Pancreas (tissue), 10 donors: ENCODE measurements around the gene MARK4. TPM values are rescaled to one million over a fixed set of nuclear protein-coding genes. Genes with fewer than 3 reads are reported as not detected.

ENCODE experiments used
- ATAC-seq, 4 donors: fragments of 200-7000 bp; cut with Tn5 transposase; one replicate each; pipeline versions ENCODE4 v1.8.0 to v1.9.1; 2020; ENCODE audit warnings: mild to moderate bottlenecking in 4 of 4, moderate library complexity in 4 of 4
- DNase-seq, 6 donors: peaks; one replicate each; pipeline ENCODE4 v3.0.0-alpha.2; 2020
- FAIRE-seq: peaks from 2 replicates; lab custom pipeline; 2012; peaks lifted over from hg19 to GRCh38; lab: Jason Lieb, UNC
- H3K27ac ChIP-seq, 4 donors: fragments of 200-600 bp; sonication (generic); 1 replicate in 3 of 4; 2 replicates in 1 of 4; pipeline versions ENCODE4 v1.5.0 to v1.8.0; 2020
- H3K27me3 ChIP-seq, 4 donors: fragments of 200-600 bp; one replicate each; pipeline ENCODE4 v1.8.0; 2021
- H3K36me3 ChIP-seq, 3 donors: fragments of 200-600 bp; sonication (generic) in 1 of 3; one replicate each; pipeline versions ENCODE4 v1.5.0 to v1.8.0; 2020 to 2021
- H3K4me1 ChIP-seq, 3 donors: fragments of 200-600 bp; one replicate each; pipeline ENCODE4 v1.8.0; 2021
- H3K4me3 ChIP-seq, 4 donors: fragments of 200-600 bp; sonication (generic) in 2 of 4; one replicate each; pipeline versions ENCODE4 v1.5.0 to v1.8.0; 2020 to 2021
- H3K9me3 ChIP-seq, 4 donors: fragments of 200-600 bp; one replicate each; pipeline ENCODE4 v1.8.0; 2021
- WGBS, 2 donors: extraction: QIAGEN DNeasy Blood & Tissue Kit; methylation state at CpG; one replicate each; pipeline ENCODE4 v1.1.7; 2013; 5-methylcytosine and 5-hydroxymethylcytosine counted together
- intact Hi-C, 3 donors: fragments of 100-400 bp; cut with DNase I; formaldehyde crosslinking; loops; one replicate each; pipeline versions ENCODE4 v1.11.1 to v1.14.2; 2022
- polyA plus RNA-seq, 2 donors: library from polyadenylated mRNA; stranded (reverse); fragments of 200-250 nt; gene quantifications; one replicate each; pipeline ENCODE4 v1.2.3, GENCODE V29; 2013
- total RNA-seq, 6 donors: library from RNA; stranded (reverse); fragmentation: NEBNext Ultra II Directional in 4 of 6; extraction: Animal tissue kit (Norgen Biotek cat#: 25700) in 4 of 6; gene quantifications; one replicate each; pipeline versions ENCODE4 v1.2.1 to v1.2.4, GENCODE V29; 2021 to 2023
- TF ChIP-seq, protein P1 (sequence below), 4 donors: fragments of 200-600 bp; sonication (generic) in 3 of 4; IDR thresholded peaks; one replicate each; pipeline versions ENCODE4 v1.5.0 to v1.8.0; 2021; ENCODE audit warnings: antibody characterized with exemption in 4 of 4
- donor health status: healthy with polysubstance abuse.
- donor health status: DM: no; HTN: no; CAD: no; lungs with moderate emphysema.
- donor health status: DM: no; HTN: no; CAD: no.
- donor health status: control.
- donor health status: control.
- donor health status: Bipolar disorder and iron deficiency.
- donor health status: DM: yes; HTN: yes; CAD: no.
- donor health status: DM: no; HTN: no; CAD: no.
- donor health status: DM: no; HTN: no; CAD: no.
- donor health status: DM: yes; HTN: yes; CAD: no.

MARK4 gene
- total RNA-seq (10 to 100 TPM; 13.9 to 22.8 (median 20.0) TPM), polyA plus RNA-seq (10 to 100 TPM; 12.8 to 21.0 TPM)

- no peak for FAIRE-seq
- Histone ChIP-seq H3K4me3 (peak within 1 kb of the TSS; percentile 47 to 88 (median 72)), H3K27ac (peak within 1 kb of the TSS in 3 of 4 donors; percentile 17 to 46 (median 37)), H3K9me3 (no peaks in the 10 kb centered on the region), H3K36me3 (no peaks in the 10 kb centered on the region), H3K4me1 (peaks cover 0 to 5% (median 3%) of the 10 kb centered on the region in 3 donors), H3K27me3 (no peaks in the 10 kb centered on the region)
- intact Hi-C loops, result loop anchor here in 1 of 3 donors (10.0 kb wide), 1 partner anchor 56 kb away; no protein-coding TSS in a partner anchor
- peak; percentile 64 to 83 (median 73) for ATAC-seq
- WGBS, 2 donors, result 1% methylated on average over 29 to 53 of the region's 58 CpGs
- peak; percentile 49 to 79 (median 64) for DNase-seq
- TF ChIP-seq, protein P1, sequence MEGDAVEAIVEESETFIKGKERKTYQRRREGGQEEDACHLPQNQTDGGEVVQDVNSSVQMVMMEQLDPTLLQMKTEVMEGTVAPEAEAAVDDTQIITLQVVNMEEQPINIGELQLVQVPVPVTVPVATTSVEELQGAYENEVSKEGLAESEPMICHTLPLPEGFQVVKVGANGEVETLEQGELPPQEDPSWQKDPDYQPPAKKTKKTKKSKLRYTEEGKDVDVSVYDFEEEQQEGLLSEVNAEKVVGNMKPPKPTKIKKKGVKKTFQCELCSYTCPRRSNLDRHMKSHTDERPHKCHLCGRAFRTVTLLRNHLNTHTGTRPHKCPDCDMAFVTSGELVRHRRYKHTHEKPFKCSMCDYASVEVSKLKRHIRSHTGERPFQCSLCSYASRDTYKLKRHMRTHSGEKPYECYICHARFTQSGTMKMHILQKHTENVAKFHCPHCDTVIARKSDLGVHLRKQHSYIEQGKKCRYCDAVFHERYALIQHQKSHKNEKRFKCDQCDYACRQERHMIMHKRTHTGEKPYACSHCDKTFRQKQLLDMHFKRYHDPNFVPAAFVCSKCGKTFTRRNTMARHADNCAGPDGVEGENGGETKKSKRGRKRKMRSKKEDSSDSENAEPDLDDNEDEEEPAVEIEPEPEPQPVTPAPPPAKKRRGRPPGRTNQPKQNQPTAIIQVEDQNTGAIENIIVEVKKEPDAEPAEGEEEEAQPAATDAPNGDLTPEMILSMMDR (IDR thresholded peaks at IDR 0.05), result no peak
These were observed at the start of gene MARK4 for GRCh38 chr19:45250832-45251451. Gene MARK4, plus strand, starts transcription at chr19:45251271. Its CDS starts 318 bp downstream, at chr19:45251589.

DNA sequence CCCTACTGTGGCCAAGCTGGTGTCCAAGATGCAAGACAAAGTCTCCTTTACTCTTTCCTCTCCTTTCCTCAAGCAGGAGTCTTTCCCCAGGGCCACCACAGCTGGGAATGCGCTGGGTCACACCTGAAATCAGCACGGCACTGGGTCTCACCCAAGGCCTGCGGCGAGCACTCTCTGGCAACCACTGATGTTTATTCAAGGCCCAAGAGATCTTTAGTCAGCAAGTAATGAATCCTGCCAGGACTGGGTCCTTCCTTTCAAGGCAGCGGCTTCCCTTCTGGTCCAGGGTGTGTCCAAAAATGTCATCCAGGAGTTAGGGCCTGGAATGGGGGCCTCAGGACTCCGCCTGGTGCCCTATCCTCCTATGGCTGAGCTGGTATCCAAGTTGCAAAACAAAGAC, 48.4 kb upstream of the MARK4 start:
- no peak for DNase-seq
- H3K4me3 ChIP-seq, result no peak overlapping the region
- FAIRE-seq, result no peak
- intact Hi-C loops, result no loop called here
- peak in 1 of 4 donors; percentile 25 for ATAC-seq
- no peaks in the 10 kb centered on the region for H3K4me1 ChIP-seq
- H3K27ac ChIP-seq, result no peak overlapping the region
- TF ChIP-seq, protein P1 (IDR thresholded peaks at IDR 0.05), result no peak
- no peaks in the 10 kb centered on the region for H3K27me3 ChIP-seq
- H3K9me3 ChIP-seq, result no peaks in the 10 kb centered on the region
- H3K36me3 ChIP-seq, result no peaks in the 10 kb centered on the region
- WGBS, 2 donors, result 90 to 92% methylated on average over 6 of the region's 6 CpGs

GRCh38 chr19:45205810-45206209, 45.3 kb upstream of the MARK4 start:
- ATAC-seq (no peak), DNase-seq (no peak), FAIRE-seq (no peak)
- WGBS, 2 donors, result 81 to 85% methylated on average over 12 of the region's 12 CpGs
- no peaks in the 10 kb centered on the region for H3K27me3 ChIP-seq
- H3K4me1 ChIP-seq, result no peaks in the 10 kb centered on the region
- no peak overlapping the region for H3K4me3 ChIP-seq
- H3K36me3 ChIP-seq, result no peaks in the 10 kb centered on the region
- H3K27ac ChIP-seq, result no peak overlapping the region
- TF ChIP-seq, protein P1 (IDR thresholded peaks at IDR 0.05), result no peak
- H3K9me3 ChIP-seq, result no peaks in the 10 kb centered on the region
- intact Hi-C loops, result no loop called here

GRCh38 chr19:45206328-45206727, 44.7 kb upstream of the MARK4 start:
- DNase-seq (no peak), FAIRE-seq (no peak), ATAC-seq (no peak)
- Histone ChIP-seq H3K4me1 (no peaks in the 10 kb centered on the region), H3K27ac (no peak overlapping the region), H3K36me3 (no peaks in the 10 kb centered on the region), H3K27me3 (no peaks in the 10 kb centered on the region), H3K9me3 (no peaks in the 10 kb centered on the region), H3K4me3 (no peak overlapping the region)
- TF ChIP-seq, protein P1 (IDR thresholded peaks at IDR 0.05), result no peak
- intact Hi-C loops, result no loop called here
- whole genome bisulfite sequencing, 2 donors, result 86 to 89% methylated on average over 3 of the region's 3 CpGs
